GM08714 (cell line): ENCODE results near the gene ZFYVE28.
"Not testable (repeated sequence)": the region's sequence is repeated elsewhere in the genome, so short reads cannot be mapped to it uniquely, and the experiment has no call there.

Experiments used
- H3K4me3 ChIP-seq: fragments of 200-500 bp; sonication (Bioruptor generic); 2 replicates; pipeline ENCODE4 v1.5.1; 2014; ENCODE audit warnings: mild to moderate bottlenecking, low read length, inconsistent platforms
- ZNF274 ChIP-seq: IDR thresholded peaks from 2 replicates; pipeline ENCODE4 v1.6.1; 2012; ENCODE audit warnings: mild to moderate bottlenecking, low read depth, low read length

Gene ZFYVE28

DNA sequence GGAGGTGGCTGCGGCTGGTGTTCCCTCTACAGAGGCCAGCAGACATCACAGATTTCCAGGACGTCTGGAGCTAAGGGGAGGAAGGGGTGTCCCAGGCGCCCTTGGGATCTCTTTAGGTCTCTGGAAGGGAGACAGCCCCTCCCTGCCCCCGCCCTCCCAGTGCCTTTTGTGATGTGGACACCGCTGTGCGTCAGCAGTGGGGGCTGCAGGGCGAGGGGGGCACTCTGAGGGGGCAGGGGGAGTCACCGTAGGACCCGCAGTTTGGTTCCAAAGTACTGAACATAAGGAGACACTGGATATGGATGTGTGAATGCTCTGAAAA, 130.9 kb downstream of the ZFYVE28 start:
- TF ChIP-seq ZNF274, result no peak
- no peak overlapping the region for H3K4me3 ChIP-seq

DNA sequence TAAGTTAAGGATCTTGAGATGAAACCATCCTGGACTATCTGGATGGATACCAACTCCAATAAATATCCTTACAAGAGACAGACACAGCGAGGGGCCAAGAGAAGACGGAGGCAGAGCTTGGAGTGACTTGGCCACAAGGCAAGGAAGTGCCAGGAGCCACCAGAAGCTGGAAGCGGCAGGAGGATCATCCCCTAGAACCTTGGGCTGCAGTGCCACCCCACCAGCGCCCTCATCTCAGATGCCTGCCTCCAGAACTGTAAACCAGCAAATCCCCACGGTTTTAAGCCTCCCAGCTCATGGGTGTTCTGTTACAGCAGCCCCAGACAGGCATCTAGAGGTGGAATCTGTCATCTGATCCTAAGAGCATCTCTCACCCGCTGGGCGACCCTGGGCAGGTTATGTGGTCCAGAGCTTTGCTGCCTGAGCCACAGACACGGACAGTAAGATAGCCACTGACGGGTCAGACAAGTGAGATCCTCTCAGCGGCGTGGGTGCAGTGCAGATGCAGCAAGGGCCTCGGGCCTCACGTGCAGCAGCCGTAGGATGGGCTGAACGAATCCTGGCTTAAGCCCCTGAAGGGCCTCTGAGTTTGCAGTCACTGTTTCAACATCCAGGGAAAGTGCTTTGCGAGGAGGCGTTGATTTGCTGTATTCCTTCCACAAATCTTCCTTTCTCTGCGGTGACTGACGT, 131.4 kb downstream of the ZFYVE28 start:
- no peak overlapping the region for H3K4me3 ChIP-seq
- TF ChIP-seq ZNF274, result no peak

DNA sequence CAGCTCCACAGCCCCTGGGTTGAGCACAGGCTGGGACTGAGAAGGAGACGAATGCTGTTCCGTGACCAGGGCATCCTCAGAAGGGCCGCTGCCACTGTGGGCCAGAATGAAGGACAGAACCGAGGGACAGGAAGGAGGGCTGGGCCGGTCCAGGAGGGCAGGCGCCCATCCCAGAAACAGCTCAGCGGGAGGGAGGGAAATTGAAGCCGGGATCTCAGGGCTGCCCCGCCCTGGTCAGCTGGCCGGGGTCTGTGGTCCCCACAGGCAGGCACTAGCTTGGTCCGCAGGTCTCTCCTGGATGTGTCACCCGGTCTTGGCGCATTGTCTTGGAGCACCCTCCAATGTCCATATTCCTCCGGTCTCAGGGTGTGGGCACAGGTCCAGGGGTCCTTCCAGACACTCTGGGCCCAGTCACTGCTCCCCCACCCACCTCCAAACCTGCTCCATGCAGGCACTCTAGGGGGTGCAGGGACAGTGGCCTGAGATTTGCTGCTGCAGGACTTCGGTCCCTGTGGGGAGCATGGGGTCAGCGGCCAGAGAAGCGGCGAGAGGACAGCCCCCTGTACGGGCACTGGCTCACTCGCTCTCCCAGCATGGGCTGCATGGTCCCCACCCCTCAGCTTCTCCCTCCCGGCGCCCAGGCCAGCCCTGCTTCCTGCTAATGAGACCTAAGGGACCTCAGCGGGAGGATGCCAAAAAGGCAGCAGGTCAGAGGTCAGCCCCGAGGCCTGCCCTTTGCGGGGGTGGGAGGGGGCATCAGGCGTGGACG, 132.6 kb downstream of the ZFYVE28 start:
- no peak for TF ChIP-seq ZNF274

DNA sequence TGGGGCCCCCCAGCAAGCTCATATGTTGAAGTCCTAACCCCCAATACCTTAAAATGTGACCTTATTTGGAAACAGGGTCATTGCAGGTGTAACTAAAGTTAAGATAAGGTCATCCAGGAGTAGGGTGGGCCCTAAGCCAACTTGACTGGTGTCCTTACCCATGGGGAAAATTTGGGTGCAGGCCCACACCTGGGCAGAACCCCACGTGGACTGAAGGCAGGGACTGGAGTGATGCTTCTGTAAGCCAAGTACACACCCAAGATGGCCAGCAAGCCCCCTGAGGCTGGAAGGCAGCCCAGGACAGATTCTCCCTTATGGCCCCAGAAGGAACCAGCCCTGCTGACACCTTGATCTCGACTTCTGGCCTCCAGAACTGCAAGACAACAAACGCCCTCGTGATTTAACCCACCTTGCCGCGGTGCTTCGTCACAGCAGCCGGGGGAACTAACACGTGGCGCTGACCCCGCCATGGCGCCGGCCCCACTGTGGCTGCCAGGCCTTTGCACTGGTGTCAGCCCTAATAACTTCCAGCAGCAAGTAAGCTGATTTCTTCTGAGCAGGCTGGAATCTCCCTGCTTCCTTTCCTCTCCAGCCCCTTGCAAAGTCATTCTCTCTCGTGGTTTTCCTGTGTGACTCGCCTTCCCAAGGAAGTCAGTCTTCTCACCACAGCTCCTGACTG, 133.4 kb downstream of the ZFYVE28 start:
- no peak for TF ChIP-seq ZNF274
- H3K4me3 ChIP-seq, result no peak overlapping the region

More for the DNA sequence above, 132.6 kb downstream of the ZFYVE28 start:
- H3K4me3 ChIP-seq, result no peak overlapping the region

DNA sequence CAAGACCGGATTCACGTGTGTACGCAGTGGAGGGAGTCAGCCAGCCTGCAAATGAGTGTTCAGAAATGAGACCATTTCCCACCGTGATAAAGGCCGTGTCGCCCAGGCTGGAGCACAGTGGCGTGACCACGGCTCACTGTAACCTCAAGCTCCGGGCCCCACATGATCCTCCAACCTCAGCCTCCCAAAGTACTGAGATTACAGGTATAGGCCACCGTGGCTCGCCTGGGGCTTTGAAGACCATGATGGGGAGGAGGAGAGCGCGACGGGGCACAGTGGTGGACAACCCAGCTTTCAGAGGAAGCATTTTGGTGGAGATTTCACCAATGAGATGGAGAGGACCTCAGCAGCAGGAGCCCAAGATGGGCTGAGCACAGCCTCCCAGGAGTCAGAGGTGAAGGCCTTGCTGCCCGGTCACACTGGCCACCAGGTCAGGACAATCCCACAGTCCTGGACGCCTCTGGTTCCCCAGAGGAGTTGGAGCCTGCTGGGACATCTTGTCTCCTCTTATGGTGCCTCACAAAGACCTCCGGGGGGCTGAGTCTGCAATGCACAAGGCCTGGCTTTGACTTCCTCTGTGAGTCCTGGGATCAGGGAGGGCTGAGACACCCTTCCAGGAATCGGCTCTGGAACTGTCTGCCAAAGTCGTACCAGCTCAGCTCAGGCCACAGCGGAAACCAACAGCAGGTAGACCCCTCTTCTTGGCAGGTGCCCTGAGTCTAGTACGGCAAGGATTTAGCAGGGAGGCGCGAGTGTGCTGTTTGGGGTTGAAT, 134.1 kb downstream of the ZFYVE28 start:
- no peak for TF ChIP-seq ZNF274
- H3K4me3 ChIP-seq, result no peak overlapping the region

DNA sequence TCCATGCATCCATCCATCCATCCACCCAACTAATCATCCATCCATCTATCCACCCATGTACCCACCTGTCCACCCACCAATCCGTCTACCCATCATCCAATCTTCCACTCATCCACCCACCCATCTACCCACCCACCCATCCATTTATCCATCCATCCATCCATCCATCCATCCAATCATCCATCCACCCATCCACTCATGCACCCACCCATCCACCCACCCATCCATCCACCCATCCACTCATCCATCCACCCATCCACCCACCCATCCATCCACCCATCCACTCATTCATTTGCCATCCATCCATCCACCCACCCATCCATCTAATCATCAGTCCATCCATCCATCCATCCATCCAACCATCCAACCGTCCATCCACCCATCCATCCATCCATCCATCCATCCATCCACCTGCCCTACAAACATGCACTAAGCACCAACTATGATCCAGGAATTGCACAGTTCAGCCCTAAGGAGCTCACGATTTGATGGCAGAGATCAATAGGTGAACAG, 135.2 kb downstream of the ZFYVE28 start:
- TF ChIP-seq ZNF274, result no peak

DNA sequence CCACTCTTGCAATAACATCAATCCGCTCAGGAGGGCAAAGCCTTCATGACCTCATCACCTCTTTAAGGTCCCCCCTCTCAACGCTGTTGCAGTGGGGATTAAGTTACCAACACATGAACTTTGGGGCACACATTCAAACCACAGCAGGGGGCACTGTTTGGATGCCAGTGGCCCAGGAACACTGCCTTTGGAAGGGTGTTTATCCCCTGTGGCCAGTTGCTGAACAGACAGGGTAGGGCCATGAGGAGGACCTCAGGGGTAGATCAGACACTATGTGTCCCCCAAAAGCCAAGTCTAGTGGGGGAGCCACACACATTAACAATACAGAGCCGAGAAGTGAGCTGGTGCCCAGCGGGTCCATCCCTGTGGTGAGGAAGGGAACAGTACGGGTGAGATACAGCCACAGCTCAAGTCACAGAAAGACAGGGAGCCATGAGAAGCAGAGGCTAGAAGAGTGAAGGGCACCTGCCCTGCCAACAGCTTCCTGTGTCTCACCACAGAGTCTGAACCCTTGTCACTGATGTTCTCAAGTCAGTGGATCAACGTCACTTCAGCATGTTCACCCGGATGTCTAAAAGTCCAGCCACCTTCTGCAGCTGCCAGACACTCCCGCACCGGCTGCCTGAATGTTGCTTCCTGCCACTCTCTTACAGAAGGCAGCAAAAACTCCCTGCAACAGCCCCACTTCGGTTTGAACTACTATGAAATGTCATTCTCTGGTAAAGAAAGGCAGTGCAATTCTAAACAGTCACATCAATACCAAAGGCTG, 136.7 kb downstream of the ZFYVE28 start:
- no peak overlapping the region for H3K4me3 ChIP-seq
- TF ChIP-seq ZNF274, result no peak

More for the DNA sequence above, 135.2 kb downstream of the ZFYVE28 start:
- no peak overlapping the region for H3K4me3 ChIP-seq

DNA sequence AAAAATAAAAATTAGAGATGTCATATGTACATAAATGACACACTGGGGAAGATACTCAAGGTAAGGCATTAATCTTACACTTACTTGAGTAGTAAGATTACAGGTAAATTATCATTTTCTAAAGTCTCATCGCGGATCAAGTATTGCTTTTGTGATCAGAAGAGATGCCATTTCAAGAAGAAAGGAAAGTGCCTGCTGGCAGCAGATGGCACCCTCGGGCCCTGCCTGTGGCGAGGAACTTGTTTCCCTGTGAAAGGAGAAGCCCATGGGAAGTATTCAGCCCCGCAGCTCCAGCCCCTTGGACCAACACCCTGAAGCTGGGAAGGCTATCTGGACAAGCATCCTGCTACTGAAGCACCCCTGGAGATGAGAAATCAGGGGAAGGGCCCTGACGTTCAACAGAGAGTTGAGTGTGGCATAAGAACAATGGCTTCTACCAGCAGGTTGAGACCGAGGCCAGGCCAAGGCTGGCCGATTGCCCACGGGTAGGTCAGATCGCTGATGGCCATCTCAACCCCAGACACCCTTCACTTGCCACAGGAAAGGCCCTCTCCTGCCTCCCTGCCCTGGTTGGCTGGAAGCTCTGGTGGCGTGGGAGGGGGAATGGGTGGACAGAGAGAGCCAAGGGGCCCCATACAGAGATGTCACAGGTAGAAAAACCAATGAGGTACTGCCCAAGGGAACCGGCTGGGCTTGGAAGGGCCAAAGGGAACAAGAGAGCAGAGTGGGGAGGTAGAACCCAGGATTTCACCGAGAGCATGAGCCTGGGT, 137.7 kb downstream of the ZFYVE28 start:
- no peak overlapping the region for H3K4me3 ChIP-seq

DNA sequence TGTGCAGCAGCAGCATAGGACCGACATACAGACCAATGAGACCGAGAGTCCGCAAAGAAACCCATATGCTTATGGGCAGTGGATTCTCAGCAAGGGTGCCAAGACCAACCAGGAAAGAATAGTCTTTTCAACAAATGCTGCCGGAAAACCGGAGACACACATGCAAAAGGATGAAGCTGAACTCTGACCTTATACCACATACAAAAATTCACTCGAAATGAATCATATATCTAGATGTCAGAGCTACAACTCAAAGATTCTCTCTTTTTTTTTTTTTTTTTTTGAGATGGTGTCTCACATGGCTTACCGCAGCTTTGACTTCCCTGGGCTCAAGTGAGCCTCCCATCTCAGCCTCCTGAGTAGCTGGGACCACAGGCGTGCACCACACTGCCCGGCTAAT, 140.5 kb downstream of the ZFYVE28 start:
- H3K4me3 ChIP-seq, result no peak overlapping the region
- TF ChIP-seq ZNF274, result no peak

More for the DNA sequence above, 137.7 kb downstream of the ZFYVE28 start:
- TF ChIP-seq ZNF274, result no peak

DNA sequence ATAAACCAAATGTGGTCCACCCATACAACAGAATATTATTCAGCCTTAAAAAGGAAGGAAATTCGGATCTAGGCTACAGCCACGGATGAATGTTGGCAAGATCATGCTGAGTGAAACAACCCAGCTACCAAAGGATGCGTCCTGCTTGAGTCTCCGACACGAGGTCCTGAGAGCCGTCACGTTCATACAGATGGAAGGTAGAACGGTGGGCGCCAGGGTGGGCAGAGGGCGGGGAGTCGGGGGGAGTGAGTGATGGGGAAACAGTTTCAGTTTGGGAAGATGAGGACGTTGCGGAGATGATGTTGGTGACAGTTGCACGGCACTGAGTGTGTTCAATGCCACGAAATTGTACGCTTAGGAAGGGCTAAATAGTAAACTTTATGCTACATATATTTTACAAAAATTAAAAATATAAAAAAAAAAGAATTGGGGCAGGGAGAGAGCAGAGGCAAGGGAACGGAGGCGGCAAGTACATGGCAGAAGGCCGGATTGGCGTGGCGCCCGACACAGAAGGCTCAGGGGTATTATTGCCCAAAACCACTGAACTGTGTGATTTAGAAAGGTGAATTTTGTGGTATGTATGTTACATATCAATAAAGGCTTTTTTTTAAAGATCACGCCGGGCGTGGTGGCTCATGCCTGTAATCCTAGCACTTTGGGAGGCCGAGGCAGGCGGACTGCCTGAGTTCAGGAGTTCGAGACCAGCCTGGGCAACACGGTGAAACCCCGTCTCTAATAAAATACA, 141.7 kb downstream of the ZFYVE28 start:
- TF ChIP-seq ZNF274, result no peak
- no peak overlapping the region for H3K4me3 ChIP-seq

DNA sequence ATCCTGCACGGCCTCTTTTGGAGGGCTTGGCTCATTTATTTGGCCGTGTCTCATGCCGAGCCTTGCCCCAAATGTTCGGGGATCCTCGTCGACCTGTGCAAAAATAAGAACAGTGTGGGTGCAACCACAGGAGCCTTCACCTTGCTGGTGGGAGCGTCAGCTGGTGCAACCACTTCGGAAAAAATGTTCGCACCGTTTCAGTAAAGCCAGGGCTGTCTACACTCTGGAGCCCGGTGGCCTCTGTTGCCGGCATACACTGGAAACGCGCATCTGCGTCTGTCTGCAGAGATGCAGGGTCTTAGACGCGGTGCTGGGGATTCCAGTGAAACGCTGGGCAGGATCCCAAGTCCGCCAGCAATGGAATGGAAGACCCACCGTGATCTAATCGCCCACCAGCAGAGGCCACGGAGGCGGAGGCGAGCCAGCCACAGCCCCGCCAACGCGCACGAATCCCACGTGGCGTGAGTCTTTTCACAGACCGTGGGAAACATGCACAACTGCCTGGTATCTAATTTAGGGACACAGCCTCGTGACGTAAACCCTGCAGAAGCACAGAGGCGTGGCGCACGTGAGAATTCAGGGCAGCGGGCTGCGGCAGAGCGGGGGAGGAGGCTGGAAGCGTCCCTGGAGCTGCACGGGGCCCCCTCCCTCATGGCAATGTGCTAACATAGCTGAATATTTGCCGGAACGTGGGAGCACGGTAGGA, 142.7 kb downstream of the ZFYVE28 start:
- H3K4me3 ChIP-seq, result no peak overlapping the region
- TF ChIP-seq ZNF274, result no peak

DNA sequence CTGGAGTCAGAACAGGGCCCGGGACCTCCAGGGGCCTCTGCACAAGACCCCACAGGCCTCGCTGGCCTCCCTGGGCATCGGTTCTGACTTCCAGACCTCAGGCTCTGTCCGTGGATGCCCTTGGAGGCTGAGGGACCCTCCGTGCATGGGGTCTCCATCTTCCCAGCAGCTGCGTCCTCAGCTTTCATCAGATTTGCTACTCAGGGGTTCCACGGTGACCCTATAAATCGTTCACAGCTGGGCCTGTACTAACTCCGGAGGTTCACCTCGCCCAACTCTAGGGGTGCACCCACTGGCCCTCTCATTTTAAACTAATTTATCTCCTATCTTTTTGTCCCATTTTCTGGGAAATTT, 143.4 kb downstream of the ZFYVE28 start:
- not testable (repeated sequence) for H3K4me3 ChIP-seq
